Activated B cell treated with CpG ODN at 0.5 μM for 24 hours (primary cell): ENCODE measurements around the gene GREB1L. TPM values are rescaled to one million over a fixed set of nuclear protein-coding genes. Genes with fewer than 3 reads are reported as not detected.

Source experiments
- ATAC-seq: fragments of 200-7000 bp; cut with Tn5 transposase; one replicate; pipeline ENCODE4 v1.10.0; 2021; ENCODE audit warnings: low read depth, mild to moderate bottlenecking, moderate library complexity
- CTCF ChIA-PET: fragments of 350-600 bp; sonication (Branson Sonifier 250); formaldehyde crosslinking; loops from one replicate; lab custom pipeline; 2021; ENCODE audit warnings: antibody characterized with exemption; lab: Charles Lee
- POLR2A ChIA-PET: fragments of 350-600 bp; sonication (Branson Sonifier 250); formaldehyde crosslinking; loops from one replicate; lab custom pipeline; 2021; ENCODE audit warnings: antibody characterized with exemption; lab: Charles Lee
- DNase-seq: peaks from one replicate; pipeline ENCODE4 v3.0.0; 2022
- H3K27ac Mint-ChIP-seq: one replicate; pipeline ENCODE4 v1.8.0; 2020; ENCODE audit warnings: mixed read lengths
- H3K27me3 Mint-ChIP-seq: one replicate; pipeline ENCODE4 v1.8.0; 2021; ENCODE audit warnings: mixed read lengths
- H3K36me3 Mint-ChIP-seq: one replicate; pipeline ENCODE4 v1.8.0; 2021; ENCODE audit warnings: low read depth, mixed read lengths
- H3K4me1 Mint-ChIP-seq: one replicate; pipeline ENCODE4 v1.8.0; 2021; ENCODE audit warnings: mixed read lengths
- H3K4me3 Mint-ChIP-seq: one replicate; pipeline ENCODE4 v1.8.0; 2020; ENCODE audit warnings: mild to moderate bottlenecking, mixed read lengths
- H3K9me3 Mint-ChIP-seq: one replicate; pipeline ENCODE4 v1.8.0; 2020; ENCODE audit warnings: mixed read lengths
- intact Hi-C: fragments of 100-400 bp; cut with micrococcal nuclease; formaldehyde crosslinking; loops from one replicate; pipeline ENCODE4 v1.15.1; 2024
- total RNA-seq: library from RNA; stranded (reverse); gene quantifications from 2 replicates; pipeline ENCODE4 v1.2.3, GENCODE V29; 2022
- TF ChIP-seq, protein P1 (sequence below): fragments of 200-600 bp; IDR thresholded peaks from one replicate; pipeline ENCODE4 v1.8.0; 2022; ENCODE audit warnings: antibody characterized with exemption, mild to moderate bottlenecking

The GREB1L gene
- total RNA-seq, 1 donor from 2014 or later = not detected

DNA sequence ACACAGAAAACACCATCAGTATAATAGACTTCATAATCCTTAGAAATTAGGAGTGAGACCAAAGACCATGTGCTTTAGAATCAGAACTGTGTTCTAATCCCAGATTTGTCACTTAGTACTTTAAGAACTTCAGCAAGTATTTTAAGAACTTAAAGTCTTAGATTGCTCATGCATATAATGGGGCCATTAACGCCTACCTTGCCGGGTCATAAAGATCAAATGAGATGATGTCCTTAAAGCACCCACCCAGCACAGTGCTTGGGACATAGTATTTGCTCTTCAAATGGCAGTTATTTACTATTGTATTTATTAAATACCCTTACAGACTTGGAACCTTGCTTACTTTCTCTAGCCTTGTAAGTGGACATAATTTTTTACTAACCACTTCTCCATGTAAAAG, 156.1 kb downstream of the GREB1L start:
- ChIA-PET POLR2A (no interaction called here), CTCF (no interaction called here)
- peaks cover 4% of the 10 kb centered on the region for H3K27me3 Mint-ChIP-seq
- ATAC-seq (no peak), DNase-seq (no peak)
- TF ChIP-seq, protein P1, sequence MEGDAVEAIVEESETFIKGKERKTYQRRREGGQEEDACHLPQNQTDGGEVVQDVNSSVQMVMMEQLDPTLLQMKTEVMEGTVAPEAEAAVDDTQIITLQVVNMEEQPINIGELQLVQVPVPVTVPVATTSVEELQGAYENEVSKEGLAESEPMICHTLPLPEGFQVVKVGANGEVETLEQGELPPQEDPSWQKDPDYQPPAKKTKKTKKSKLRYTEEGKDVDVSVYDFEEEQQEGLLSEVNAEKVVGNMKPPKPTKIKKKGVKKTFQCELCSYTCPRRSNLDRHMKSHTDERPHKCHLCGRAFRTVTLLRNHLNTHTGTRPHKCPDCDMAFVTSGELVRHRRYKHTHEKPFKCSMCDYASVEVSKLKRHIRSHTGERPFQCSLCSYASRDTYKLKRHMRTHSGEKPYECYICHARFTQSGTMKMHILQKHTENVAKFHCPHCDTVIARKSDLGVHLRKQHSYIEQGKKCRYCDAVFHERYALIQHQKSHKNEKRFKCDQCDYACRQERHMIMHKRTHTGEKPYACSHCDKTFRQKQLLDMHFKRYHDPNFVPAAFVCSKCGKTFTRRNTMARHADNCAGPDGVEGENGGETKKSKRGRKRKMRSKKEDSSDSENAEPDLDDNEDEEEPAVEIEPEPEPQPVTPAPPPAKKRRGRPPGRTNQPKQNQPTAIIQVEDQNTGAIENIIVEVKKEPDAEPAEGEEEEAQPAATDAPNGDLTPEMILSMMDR = no peak
- no peaks in the 10 kb centered on the region for H3K9me3 Mint-ChIP-seq
- no peak overlapping the region for H3K27ac Mint-ChIP-seq
- no peak overlapping the region for H3K4me3 Mint-ChIP-seq
- H3K36me3 Mint-ChIP-seq = no peaks in the 10 kb centered on the region
- intact Hi-C loops = no loop called here
- H3K4me1 Mint-ChIP-seq = no peaks in the 10 kb centered on the region

- no peaks in the 10 kb centered on the region for H3K9me3 Mint-ChIP-seq
- ATAC-seq (no peak), DNase-seq (no peak)
- H3K27ac Mint-ChIP-seq = no peak overlapping the region
- CTCF ChIA-PET = no interaction called here
- intact Hi-C loops = no loop called here
- no peaks in the 10 kb centered on the region for H3K4me1 Mint-ChIP-seq
- peaks cover 4% of the 10 kb centered on the region for H3K27me3 Mint-ChIP-seq
- H3K4me3 Mint-ChIP-seq = no peak overlapping the region
- H3K36me3 Mint-ChIP-seq = no peaks in the 10 kb centered on the region
- TF ChIP-seq, protein P1 = no peak
- POLR2A ChIA-PET = no interaction called here
These were observed 160.2 kb downstream of the GREB1L start for GRCh38 chr18:21402272-21402671.

- no peak for DNase-seq
- ChIA-PET CTCF (no interaction called here), POLR2A (no interaction called here)
- no peaks in the 10 kb centered on the region for H3K4me1 Mint-ChIP-seq
- no peaks in the 10 kb centered on the region for H3K9me3 Mint-ChIP-seq
- intact Hi-C loops = no loop called here
- H3K36me3 Mint-ChIP-seq = no peaks in the 10 kb centered on the region
- no peak overlapping the region for H3K4me3 Mint-ChIP-seq
- TF ChIP-seq, protein P1 = no peak
- peaks cover 6% of the 10 kb centered on the region for H3K27me3 Mint-ChIP-seq
- no peak overlapping the region for H3K27ac Mint-ChIP-seq
- ATAC-seq = no peak
These were observed 162.4 kb downstream of the GREB1L start for GRCh38 chr18:21404426-21404825.

- no peak for ATAC-seq
- TF ChIP-seq, protein P1 = no peak
- no peak overlapping the region for H3K27ac Mint-ChIP-seq
- H3K27me3 Mint-ChIP-seq = peaks cover 6% of the 10 kb centered on the region
- ChIA-PET CTCF (no interaction called here), POLR2A (no interaction called here)
- no peak for DNase-seq
- no peak overlapping the region for H3K4me3 Mint-ChIP-seq
- intact Hi-C loops = no loop called here
- H3K9me3 Mint-ChIP-seq = no peaks in the 10 kb centered on the region
- H3K36me3 Mint-ChIP-seq = no peaks in the 10 kb centered on the region
- no peaks in the 10 kb centered on the region for H3K4me1 Mint-ChIP-seq
These were observed 164.1 kb downstream of the GREB1L start for GRCh38 chr18:21406116-21406515.

GRCh38 chr18:21408681-21409080, 166.6 kb downstream of the GREB1L start:
- Mint-ChIP-seq H3K4me1 (no peaks in the 10 kb centered on the region), H3K27ac (no peak overlapping the region), H3K9me3 (no peaks in the 10 kb centered on the region), H3K4me3 (no peak overlapping the region), H3K27me3 (peaks cover 2% of the 10 kb centered on the region), H3K36me3 (no peaks in the 10 kb centered on the region)
- ATAC-seq (no peak), DNase-seq (no peak)
- POLR2A ChIA-PET = no interaction called here
- intact Hi-C loops = no loop called here
- TF ChIP-seq, protein P1 = no peak
- CTCF ChIA-PET = no interaction called here
